Measurements from ENCODE around the gene COMT.
"Not testable (repeated sequence)": the region's sequence is repeated elsewhere in the genome, so short reads cannot be mapped to it uniquely, and the experiment has no call there.

The COMT gene

GRCh38 chr22:19909350-19910179, 32.0 kb upstream of the COMT start:
- peak; percentile 86 for DNase-seq

DNA sequence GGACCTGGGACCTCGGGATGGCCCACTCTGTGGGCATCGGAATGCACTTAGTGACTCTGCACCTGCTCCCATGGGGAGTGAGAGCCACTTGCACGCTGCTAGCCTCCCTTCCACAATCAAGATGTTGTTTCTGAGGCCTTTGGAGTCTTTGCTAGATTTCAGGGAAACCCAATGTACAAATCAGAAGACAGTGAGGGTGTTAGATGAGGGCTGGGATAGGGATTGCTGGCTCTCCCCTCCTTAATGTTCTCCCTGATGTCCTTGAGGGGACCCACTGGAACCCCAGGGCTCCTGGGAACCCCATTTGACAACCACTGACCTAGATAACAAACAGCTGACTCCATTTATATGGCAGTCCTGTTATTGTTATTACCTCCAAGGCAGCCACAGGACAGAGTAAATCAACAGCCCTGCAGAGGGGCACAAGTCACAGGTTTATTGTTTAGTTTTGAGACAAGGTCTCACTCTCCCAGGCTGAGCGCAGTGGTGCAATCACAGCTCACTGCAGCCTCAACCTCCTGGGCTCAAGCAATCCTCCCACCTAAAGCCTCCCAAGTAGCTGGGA, 31.3 kb upstream of the COMT start:
- DNase-seq, result no peak

DNA sequence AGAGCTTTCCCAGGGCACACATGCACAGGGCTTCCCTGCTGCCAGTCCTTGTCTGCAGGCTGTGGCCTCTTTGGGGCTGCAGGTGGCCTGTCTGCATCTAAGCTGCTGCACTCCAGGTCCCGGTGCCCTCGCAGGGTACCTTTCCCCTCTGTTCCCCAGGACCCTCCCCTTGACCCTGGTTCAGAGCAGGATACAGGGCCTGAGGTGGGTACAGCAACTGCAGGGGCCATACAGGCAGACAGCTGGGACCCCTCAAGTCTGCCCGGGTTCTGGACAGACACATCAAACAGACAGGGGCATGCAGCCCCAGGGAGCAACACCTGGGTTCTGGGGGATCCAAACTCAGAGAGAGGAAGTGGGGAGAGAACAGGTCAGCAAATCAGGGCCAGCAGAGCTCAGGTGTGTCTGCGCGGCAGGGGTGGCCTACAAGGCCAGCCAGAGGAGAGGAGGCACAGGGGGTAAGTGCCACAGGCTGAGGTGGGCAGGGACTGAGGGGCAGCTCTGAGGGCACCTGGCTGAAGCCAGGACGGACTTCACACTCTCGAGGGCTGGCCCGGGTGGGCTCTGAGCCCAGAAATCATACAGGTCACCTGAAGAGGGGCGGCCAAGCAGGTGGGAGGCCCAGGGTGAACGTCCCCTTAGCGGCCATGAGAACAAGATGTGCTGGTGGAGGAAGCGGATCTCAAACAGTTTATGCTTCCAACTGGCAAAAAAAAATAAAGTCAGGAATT, 29.9 kb upstream of the COMT start:
- DNase-seq, result no peak

DNA sequence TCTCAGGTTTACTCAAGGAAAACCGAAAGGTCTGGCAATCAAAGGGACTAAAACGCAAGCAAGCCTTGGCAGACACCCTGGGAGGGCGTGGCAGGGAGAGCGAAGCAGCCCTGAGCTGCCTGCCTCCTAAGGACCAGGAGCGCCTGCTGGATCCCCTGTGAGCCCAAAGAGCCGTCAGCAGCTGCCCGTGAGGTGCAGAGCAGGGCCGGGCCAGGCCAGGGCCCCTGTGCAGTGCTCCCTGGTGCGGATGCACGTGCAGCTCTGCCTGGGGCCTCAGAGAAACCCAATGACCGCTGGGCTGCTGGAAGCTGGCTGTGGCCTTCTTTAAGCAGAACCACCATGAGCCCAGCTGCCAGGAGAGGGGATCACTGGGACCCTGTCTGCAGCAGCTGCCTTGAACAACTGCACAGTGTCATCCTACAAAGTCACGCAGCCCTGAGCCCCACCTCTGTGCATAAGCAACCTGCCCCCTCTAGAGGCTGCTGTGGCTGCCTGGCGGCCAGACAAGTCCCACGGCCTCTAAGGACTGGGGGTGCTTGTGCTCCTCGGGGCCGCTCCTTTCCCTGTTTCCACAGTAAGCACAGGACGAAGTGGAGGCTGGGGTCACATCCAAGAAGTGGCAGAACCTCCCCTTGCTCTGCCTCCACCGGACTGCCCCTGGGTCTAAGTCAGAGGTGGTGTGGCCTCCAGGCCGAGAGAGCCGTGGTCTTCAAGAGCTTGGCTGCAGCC, 29.1 kb upstream of the COMT start:
- DNase-seq, result peak; percentile 27

DNA sequence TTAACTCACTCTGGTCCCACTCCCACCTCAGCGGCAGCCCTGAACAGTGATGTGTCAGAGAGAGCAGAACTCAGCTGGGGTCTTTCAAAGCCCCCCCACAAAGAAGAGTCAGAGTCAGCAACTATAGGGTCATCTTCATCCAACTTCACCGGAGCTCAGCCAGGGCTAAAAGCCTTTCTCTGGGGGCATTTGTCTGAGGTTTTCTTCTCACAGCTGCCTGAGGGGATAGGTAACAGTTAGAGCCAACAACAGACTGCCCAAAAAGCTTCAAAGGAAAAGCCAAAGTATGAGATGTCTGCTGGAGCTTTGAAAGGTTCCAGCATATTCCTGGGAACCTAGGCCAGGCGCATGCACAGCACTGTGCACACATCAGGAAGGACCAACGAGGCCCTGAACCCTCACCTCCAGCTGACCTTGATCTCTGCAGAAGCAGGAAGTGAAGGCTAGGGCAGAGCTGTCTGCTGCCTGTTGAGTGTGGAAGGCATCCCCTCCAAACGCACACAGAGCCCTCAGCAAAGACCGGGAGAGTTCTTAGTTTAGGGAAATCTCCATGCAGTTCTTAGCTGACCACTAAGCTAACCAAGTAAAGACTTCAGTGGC, 28.1 kb upstream of the COMT start:
- DNase-seq, result no peak

DNA sequence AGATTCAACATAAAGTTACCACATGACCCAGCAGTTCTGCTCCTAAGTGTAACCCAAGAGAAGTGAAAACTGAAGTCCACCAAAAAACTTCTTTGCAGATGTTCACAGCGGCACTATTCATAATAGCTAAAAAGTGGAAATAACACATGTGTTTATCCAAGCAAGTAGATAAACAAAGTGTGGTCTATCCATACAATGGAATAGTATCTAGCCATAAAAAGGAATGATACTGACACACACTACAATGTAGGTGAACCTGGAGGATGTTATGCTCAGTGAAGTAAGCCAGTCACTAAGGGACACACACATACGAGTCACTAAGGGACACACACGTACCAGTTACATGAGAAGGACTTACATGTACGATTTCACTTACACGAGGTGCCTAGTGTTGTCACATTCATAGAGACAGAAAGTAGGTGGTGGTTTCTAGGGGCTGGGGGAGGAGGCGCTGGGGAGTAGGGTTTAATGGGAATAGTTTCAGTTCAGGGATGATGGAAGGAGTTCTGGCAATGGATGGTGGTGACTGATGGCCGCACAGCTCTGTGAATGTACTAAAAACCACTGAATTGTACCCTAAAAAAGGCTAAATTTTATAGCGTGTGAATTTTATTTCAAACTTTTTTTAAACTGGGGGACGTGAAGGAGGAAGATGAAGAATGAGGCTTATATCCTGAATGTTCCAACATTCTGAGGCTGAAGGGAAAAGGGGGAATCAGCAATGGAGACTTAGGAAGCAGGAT, 27.2 kb upstream of the COMT start:
- DNase-seq, result no peak

DNA sequence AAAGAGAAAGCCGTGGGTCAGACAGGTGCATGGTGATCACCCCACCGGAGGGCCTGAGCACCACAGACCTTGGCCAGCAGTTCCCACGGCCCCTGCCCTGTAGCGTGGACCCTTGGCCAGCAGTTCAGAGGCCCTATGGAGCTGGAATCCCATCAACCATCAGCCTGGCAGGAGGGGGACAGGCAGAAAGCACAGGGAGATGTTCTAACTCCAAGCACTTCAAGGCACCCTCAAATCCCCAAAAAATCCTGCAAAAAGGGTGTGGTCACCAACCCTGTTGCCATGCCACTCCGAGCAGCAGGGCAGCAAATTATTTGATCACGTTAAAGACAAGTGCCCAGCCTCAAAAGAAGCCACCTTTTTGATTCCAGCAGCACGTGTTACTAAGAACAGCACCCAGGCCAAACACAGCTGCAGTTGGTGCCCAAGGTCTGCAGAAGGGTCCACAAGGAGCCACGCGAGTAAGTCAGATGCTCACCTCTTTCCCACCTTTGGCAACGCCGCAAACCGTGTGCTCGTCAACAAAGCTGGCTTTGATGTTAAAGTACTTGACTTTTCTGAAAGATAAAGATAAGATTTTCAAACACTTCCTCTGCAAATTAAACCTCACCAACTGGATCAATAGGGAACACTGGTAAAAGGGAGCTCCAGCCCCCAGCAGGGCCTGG, 26.2 kb upstream of the COMT start:
- DNase-seq, result no peak

DNA sequence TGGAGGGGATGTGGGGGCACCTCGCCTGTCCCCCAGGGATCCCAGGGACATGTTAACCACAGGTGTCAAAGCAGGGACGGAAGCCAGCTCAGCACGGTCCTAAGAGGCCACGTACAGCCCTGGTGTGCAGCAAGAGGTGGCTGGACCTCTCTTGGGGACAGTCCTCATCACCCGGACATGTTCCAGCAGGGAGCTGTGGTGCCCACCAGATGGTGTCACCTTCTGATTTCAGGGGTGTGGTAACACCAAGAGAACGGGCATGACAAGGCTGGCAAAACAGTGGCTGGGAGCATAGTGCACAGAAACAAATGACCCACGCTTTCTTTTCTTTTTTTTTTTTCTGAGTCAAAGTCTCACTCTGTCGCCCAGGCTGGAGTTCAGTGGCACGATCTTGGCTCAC, 25.6 kb upstream of the COMT start:
- DNase-seq, result no peak

DNA sequence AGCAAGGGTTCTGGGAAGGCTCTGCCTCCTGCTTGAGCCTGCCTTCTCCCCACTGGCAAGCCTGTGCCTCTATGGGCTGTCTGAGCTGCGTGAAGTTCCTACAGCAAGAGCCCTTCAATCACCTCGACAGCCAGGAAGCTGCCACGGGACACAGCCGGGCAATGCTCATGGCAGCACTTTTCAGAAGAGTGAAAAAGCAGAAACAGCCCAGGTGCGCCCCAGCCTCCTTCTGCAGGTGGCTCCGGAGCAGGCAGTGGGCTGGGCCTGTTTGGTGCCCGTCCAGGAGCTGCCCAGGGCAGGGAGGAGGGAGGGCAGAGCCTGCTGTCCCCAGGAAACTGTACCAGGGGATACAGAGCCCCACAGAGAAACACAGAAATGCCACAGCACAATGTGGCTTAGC, 24.6 kb upstream of the COMT start:
- DNase-seq, result no peak

DNA sequence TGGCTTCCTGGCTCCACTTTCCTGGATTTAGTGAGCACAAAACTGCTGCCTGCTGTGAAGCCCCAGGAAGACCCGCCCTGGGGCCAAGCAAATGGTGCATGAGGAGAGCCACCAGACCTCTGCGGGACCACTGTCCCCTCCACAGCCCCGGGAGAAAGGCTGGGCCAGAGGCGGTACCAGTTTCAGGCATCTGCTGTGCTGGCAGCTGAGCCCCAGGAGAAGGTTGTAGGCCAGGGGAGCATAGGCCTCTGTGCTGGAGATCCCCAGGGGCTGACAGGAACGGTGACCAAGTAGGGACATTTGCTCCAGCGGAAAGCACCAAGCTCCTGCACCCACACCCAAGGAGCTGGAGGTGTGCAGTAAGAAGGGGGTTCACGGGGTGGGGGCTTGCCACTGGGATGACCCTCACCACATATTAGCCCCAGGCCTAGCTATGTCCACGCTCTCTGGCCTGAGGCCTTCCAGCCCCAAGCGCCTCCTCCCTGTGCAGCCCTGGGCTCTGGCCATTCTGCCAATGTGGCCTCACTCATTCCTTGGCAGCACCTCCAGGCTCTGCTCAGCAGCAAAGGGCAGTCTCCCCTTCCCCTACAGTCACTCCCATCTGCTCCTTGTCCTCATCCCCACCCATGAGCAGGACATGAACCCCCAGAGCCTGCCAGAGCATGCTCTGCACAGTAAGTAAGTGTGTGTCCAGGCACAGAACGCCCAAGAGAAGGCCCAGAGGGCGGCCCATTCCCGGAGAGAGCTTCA, 24.0 kb upstream of the COMT start:
- DNase-seq, result no peak

DNA sequence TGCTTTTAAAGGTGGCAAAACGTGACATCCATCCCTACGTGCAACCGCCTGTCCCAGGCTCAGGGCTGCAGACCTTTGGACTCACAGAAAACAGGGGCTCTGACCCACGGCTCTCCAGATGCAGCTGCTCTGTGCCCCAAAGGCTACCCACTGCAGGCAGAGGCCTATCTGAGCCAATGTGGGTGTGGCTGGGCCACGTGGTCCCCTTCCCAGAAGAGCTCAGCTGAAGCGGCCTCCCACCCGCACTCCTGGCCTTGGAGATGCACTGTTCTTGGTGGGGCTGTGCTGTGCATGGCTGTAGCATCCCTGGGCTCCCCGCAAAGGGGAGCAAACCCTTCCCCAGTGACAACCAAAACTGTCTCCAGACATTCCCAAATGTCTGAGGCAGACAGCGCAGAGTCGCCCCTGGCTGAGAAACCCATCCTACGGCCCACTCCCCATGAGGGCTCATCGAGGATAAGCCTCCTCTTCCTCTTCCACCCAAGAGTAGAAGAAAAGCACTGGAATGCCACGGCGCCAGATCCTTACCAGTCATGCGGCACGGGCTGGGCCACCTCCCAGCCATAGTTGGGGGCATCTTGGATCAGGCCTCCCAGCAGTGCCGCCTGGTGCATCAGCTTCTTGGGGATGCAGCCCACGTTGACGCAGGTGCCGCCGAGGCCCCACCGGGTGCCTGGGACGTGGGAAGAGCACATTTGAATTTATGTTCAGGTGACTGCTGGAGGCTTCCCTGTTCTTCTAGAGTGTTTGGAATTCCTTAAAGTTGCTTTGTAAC, 23.1 kb upstream of the COMT start:
- no peak for DNase-seq

- DNase-seq, result no peak
Observed at GRCh38 chr22:19919701-19920363, 21.7 kb upstream of the COMT start.

GRCh38 chr22:19921544-19922081, 20.0 kb upstream of the COMT start:
- DNase-seq, result no peak

- no peak for DNase-seq
Observed at GRCh38 chr22:19923914-19924513, 17.6 kb upstream of the COMT start.

GRCh38 chr22:19926028-19926427, 15.5 kb upstream of the COMT start:
- not testable (repeated sequence) for DNase-seq

DNA sequence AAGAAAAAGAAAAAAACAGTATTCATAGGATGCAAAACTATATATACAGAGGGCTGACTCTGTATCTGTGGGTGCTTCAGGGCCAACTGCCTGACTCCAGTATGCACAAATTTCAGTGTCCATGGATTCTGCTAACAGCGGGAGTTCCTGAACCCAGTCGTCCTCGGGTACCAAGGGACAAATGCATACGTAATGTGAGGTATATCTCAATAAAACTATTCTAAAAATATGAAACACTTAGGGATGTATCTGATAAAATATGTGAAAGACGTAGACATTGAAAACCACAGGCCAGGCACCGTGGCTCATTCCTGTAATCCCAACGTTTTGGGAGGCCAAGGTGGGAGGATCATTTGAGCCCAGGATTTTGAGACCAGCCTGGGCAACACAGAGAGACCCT, 13.9 kb upstream of the COMT start:
- no peak for DNase-seq

GRCh38 chr22:19928207-19928606, 13.4 kb upstream of the COMT start:
- no peak for DNase-seq

Measured in NCI-H82 (cell line).